B cell (primary cell): ENCODE data around the gene REEP5. TPM values are rescaled to one million over a fixed set of nuclear protein-coding genes. Genes with fewer than 3 reads are reported as not detected.

Experiments
- ATAC-seq: fragments of 200-7000 bp; cut with Tn5 transposase; one replicate; pipeline ENCODE4 v1.10.0; 2021; ENCODE audit warnings: low read depth, mild to moderate bottlenecking, moderate number of reproducible peaks, moderate library complexity
- CTCF ChIA-PET: fragments of 350-600 bp; sonication (Branson Sonifier 250); formaldehyde crosslinking; loops from one replicate; lab custom pipeline; 2021; ENCODE audit warnings: antibody characterized with exemption, inconsistent platforms; lab: Charles Lee
- POLR2A ChIA-PET: fragments of 350-600 bp; sonication (Branson Sonifier 250); formaldehyde crosslinking; loops from one replicate; lab custom pipeline; 2021; ENCODE audit warnings: antibody characterized with exemption; lab: Charles Lee
- DNase-seq: peaks from one replicate; pipeline ENCODE4 v3.0.0; 2013
- H2AFZ ChIP-seq: 2 replicates; pipeline ENCODE4 v1.6.1; 2012; ENCODE audit warnings: mild to moderate bottlenecking, low read depth, low read length; ENCODE audit not compliant: insufficient read depth, poor library complexity, severe bottlenecking
- H3K27ac ChIP-seq, 2 donors: 1 replicate in 1 of 2; 2 replicates in 1 of 2; pipeline ENCODE4 v1.5.1; 2012 to 2013; ENCODE audit warnings: low read length in 2 of 2, mild to moderate bottlenecking in 2 of 2, moderate library complexity in 1 of 2
- H3K27me3 ChIP-seq, 4 experiments: fragments of 200-600 bp in 1 of 4; sonication (generic) in 1 of 4; replicated peaks in 1 of 4; 1 replicate in 2 of 4; 2 replicates in 2 of 4; pipeline versions ENCODE4 v1.6.1 to v1.7.0; 2013 to 2016; ENCODE audit warnings: low read length in 3 of 4, mild to moderate bottlenecking in 2 of 4, mixed read lengths in 1 of 4, moderate library complexity in 1 of 4; ENCODE audit not compliant: insufficient read depth in 4 of 4, control insufficient read depth in 3 of 4; ENCODE audit errors: control extremely low read depth in 1 of 4
- H3K36me3 ChIP-seq, 2 experiments: replicated peaks in 1 of 2; 1 replicate in 1 of 2; 2 replicates in 1 of 2; pipeline versions ENCODE4 v1.6.1 to v1.7.1; 2013; ENCODE audit warnings: low read length in 1 of 2; ENCODE audit not compliant: insufficient read depth in 2 of 2, control insufficient read depth in 1 of 2; ENCODE audit errors: control extremely low read depth in 1 of 2, extremely low read depth in 1 of 2
- H3K4me1 ChIP-seq, 2 donors: fragments of 200-600 bp in 1 of 2; sonication (generic) in 1 of 2; 1 replicate in 1 of 2; 2 replicates in 1 of 2; pipeline versions ENCODE4 v1.5.1 to v1.6.1; 2013 to 2017; ENCODE audit warnings: low read length in 2 of 2; ENCODE audit not compliant: control insufficient read depth in 2 of 2, insufficient read depth in 2 of 2
- H3K4me2 ChIP-seq: replicated peaks from 2 replicates; pipeline ENCODE3; 2012; ENCODE audit warnings: mild to moderate bottlenecking, low read depth, low read length; ENCODE audit not compliant: poor library complexity, severe bottlenecking
- H3K4me3 ChIP-seq, 5 experiments: fragments of 200-600 bp in 1 of 5; sonication (generic) in 1 of 5; 1 replicate in 3 of 5; 2 replicates in 2 of 5; pipeline versions ENCODE4 v1.5.1 to v1.7.0; 2011 to 2016; ENCODE audit warnings: low read length in 4 of 5, mild to moderate bottlenecking in 4 of 5, low read depth in 2 of 5, control low read depth in 1 of 5, moderate library complexity in 1 of 5; ENCODE audit not compliant: insufficient read depth in 1 of 5; ENCODE audit errors: control extremely low read depth in 1 of 5, extremely low read depth in 1 of 5
- H3K79me2 ChIP-seq: fragments of 200-600 bp; sonication (generic); one replicate; pipeline ENCODE4 v1.6.0; 2016; ENCODE audit warnings: low read length; ENCODE audit not compliant: control insufficient read depth, insufficient read depth
- H3K9ac ChIP-seq: fragments of 200-600 bp; sonication (generic); 2 replicates; pipeline ENCODE4 v1.6.1; 2017; ENCODE audit warnings: mild to moderate bottlenecking, low read length, moderate library complexity
- H3K9me3 ChIP-seq, 3 donors: one replicate each; pipeline versions ENCODE4 v1.6.1 to v1.7.1; 2013; ENCODE audit warnings: low read length in 2 of 3; ENCODE audit not compliant: control insufficient read depth in 2 of 3, insufficient read depth in 1 of 3; ENCODE audit errors: control extremely low read depth in 1 of 3
- H4K20me1 ChIP-seq: 2 replicates; pipeline ENCODE4 v1.6.0; 2012; ENCODE audit warnings: mild to moderate bottlenecking, low read length; ENCODE audit not compliant: insufficient read depth, control insufficient read depth, poor library complexity, severe bottlenecking
- H3K27ac Mint-ChIP-seq: one replicate; pipeline ENCODE4 v1.8.0; 2021; ENCODE audit warnings: mixed read lengths
- H3K27me3 Mint-ChIP-seq: one replicate; pipeline ENCODE4 v1.8.0; 2021; ENCODE audit warnings: mixed read lengths
- H3K4me1 Mint-ChIP-seq: one replicate; pipeline ENCODE4 v1.8.0; 2021; ENCODE audit warnings: mixed read lengths
- H3K4me3 Mint-ChIP-seq: one replicate; pipeline ENCODE4 v1.8.0; 2021; ENCODE audit warnings: mixed read lengths
- H3K9me3 Mint-ChIP-seq: one replicate; pipeline ENCODE4 v1.8.0; 2022; ENCODE audit warnings: mixed read lengths; ENCODE audit not compliant: insufficient read depth
- CTCF ChIP-seq: fragments of 200-600 bp; IDR thresholded peaks from one replicate; pipeline ENCODE4 v1.8.0; 2022; ENCODE audit warnings: antibody characterized with exemption, mild to moderate bottlenecking
- EZH2 ChIP-seq: IDR thresholded peaks from 2 replicates; pipeline ENCODE4 v1.6.1; 2012; ENCODE audit warnings: borderline replicate concordance, low read depth, mild to moderate bottlenecking, moderate library complexity, low read length; ENCODE audit not compliant: insufficient read depth, poor library complexity, severe bottlenecking
- WGBS: methylation state at CpG from one replicate; pipeline ENCODE4 v1.1.5; 2013; ENCODE audit warnings: missing lambda C conversion rate; ENCODE audit not compliant: insufficient coverage; 5-methylcytosine and 5-hydroxymethylcytosine counted together
- intact Hi-C: fragments of 100-400 bp; cut with micrococcal nuclease; formaldehyde crosslinking; loops from one replicate; pipeline ENCODE4 v1.10.0; 2022
- polyA minus RNA-seq: library from RNA; depleted of rRNA, polyadenylated mRNA; stranded (reverse); fragments of >200 nt; gene quantifications from 2 replicates; pipeline ENCODE4 v1.2.3, GENCODE V29; 2012
- polyA plus RNA-seq: library from polyadenylated mRNA; depleted of rRNA; stranded (reverse); fragments of >200 nt; gene quantifications from 2 replicates; pipeline ENCODE4 v1.2.3, GENCODE V29; 2012
- total RNA-seq, 2 donors: library from RNA; stranded (reverse); fragments of 120-200 nt in 1 of 2; gene quantifications; 1 replicate in 1 of 2; 2 replicates in 1 of 2; pipeline versions ENCODE4 v1.2.3 to v1.2.4, GENCODE V29; 2013 to 2022

The REEP5 gene
- total RNA-seq: 53.9 and 55.9 TPM in 2 replicates
- 47.3 TPM for total RNA-seq (2013)
- 26.8 and 39.2 TPM in 2 replicates for polyA plus RNA-seq
- 51.8 and 55.0 TPM in 2 replicates for polyA minus RNA-seq

GRCh38 chr5:112921833-112922817, at the start of gene REEP5:
Gene REEP5 (minus strand): TSS chr5:112922227. CDS start chr5:112922190, 37 bp downstream.
- H4K20me1 ChIP-seq: peaks cover 36% of the 10 kb centered on the region
- Mint-ChIP-seq H3K4me1 (peaks cover 77% of the 10 kb centered on the region), H3K4me3 (peak within 1 kb of the TSS; percentile 94), H3K27me3 (no peaks in the 10 kb centered on the region), H3K27ac (peak within 1 kb of the TSS; percentile 95), H3K9me3 (no peaks in the 10 kb centered on the region)
- TF ChIP-seq EZH2 (no peak), CTCF (peak; percentile 80)
- H3K4me1 ChIP-seq: peaks cover 79% of the 10 kb centered on the region in 2 donors
- DNase-seq (peak; percentile 91), ATAC-seq (peak; percentile 74)
- ChIA-PET CTCF (interaction anchor here (0.6 to 5.7 kb wide), 23 partner anchors 8 to 399 kb away, joined by 3 to 65 read pairs (median 4); partner anchors contain the start of genes DCP2 and SRP19), POLR2A (interaction anchor here (0.8 to 1.5 kb wide), 4 partner anchors 8 to 61 kb away, joined by 4 to 10 read pairs (median 6); partner anchors contain the start of genes DCP2 and SRP19)
- H3K9ac ChIP-seq: peak within 1 kb of the TSS; percentile 79
- intact Hi-C loops: loop anchor here (1.0 to 5.0 kb wide), 7 partner anchors 42 to 1165 kb away; partner anchors contain the start of genes NREP and SRP19
- WGBS: under 1% methylated on average over 77 of the region's 80 CpGs
- H3K27ac ChIP-seq: peak within 1 kb of the TSS; percentile 81 to 93
- H2AFZ ChIP-seq: peak within 1 kb of the TSS; percentile 89
- peaks cover 0 to 3% (median 0%) of the 10 kb centered on the region in 3 donors for H3K9me3 ChIP-seq
- peaks cover 8 to 24% of the 10 kb centered on the region in 2 experiments for H3K36me3 ChIP-seq
- H3K27me3 ChIP-seq: no peaks in the 10 kb centered on the region
- peak within 1 kb of the TSS; percentile 70 to 91 (median 85) for H3K4me3 ChIP-seq
- H3K79me2 ChIP-seq: peaks cover 47% of the 10 kb centered on the region
- peak within 1 kb of the TSS; percentile 86 for H3K4me2 ChIP-seq
